ENCODE results near the gene TOX3.

TOX3 gene

GRCh38 chr16:52563767-52564611 is 17.0 kb upstream of the TOX3 start:
- H3K4me3 ChIP-seq (ENCODE audit: low read depth, low read length), result no peak overlapping the region
- no peak overlapping the region for H3K27ac ChIP-seq (ENCODE audit: low read depth, low read length)
- no peak overlapping the region for H3K9ac ChIP-seq (ENCODE audit: low read depth, low read length)

DNA sequence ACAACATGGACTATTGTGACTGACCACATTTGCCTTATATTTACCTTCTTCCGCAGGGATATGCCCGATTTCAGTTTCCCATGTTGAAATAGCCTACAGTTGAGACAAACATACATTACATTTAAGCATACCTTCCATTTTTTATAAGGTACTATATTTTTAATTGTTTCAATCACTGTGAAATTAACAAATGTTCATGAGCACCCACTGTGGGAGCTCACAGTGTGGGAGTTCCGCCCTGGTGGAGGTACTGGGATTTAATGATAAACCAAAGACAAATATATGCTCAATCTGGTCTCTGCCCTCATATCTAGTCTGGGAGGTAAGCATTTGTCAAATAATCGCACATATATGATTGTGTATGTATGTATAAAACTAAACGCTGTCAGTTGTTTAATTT is 15.8 kb upstream of the TOX3 start:
- Histone ChIP-seq H3K27ac (ENCODE audit: low read depth, low read length) (no peak overlapping the region), H3K36me3 (ENCODE audit: control insufficient read depth, insufficient read depth, low read length) (no peaks in the 10 kb centered on the region), H3K9me3 (ENCODE audit: control insufficient read depth, insufficient read depth, low read length) (no peaks in the 10 kb centered on the region), H3K27me3 (ENCODE audit: control insufficient read depth, insufficient read depth, low read length) (no peaks in the 10 kb centered on the region), H3K4me3 (ENCODE audit: low read depth, low read length) (no peak overlapping the region), H3K9ac (ENCODE audit: low read depth, low read length) (no peak overlapping the region), H3K4me1 (ENCODE audit: control insufficient read depth, insufficient read depth, low read length) (peaks cover 20% of the 10 kb centered on the region)

More at GRCh38 chr16:52563767-52564611, 17.0 kb upstream of the TOX3 start:
- H3K4me1 ChIP-seq (ENCODE audit: control insufficient read depth, insufficient read depth, low read length), result peaks cover 20% of the 10 kb centered on the region
- H3K9me3 ChIP-seq (ENCODE audit: control insufficient read depth, insufficient read depth, low read length), result no peaks in the 10 kb centered on the region
- H3K27me3 ChIP-seq (ENCODE audit: control insufficient read depth, insufficient read depth, low read length), result no peaks in the 10 kb centered on the region
- H3K36me3 ChIP-seq (ENCODE audit: control insufficient read depth, insufficient read depth, low read length), result no peaks in the 10 kb centered on the region

DNA sequence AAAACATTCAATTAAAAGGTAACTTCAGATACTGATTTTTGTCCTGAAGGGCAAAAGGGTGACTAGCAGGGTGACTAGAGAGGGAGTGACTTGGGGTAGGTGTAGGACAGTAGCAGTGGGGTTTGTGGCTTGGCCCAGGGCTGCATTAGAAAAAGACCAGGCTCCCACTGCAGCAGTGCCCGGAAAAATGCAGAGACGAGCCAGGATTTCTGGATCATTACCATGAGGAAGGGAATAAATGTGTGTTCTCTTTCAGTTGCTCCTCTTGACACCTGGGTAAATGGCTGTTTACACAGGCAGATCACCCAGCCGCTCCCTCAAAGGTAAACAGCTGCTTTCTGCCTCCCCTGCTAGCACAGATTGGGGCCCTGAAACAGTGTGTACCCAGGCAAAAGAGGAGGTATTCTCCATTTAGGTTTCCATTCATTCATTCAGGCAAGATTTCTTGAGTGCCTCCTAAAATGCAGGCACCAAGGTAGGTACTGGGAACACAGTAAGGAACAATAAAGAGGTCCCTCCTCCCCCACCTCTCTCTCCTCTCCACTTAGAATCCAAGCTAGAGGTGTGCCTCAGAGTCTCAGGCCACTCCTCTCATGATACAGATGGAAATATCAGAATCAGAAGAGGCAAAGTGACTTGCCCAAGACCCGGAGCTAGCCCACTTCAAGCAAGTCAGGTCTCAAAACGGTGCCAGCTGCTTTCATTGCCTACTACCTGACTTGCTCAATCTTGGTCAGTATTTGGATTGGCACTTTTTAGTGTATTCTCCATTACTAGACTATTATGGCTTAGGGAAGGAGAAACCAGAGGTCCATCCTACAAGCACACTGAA is 15.2 kb upstream of the TOX3 start:
- H3K4me1 ChIP-seq (ENCODE audit: control insufficient read depth, insufficient read depth, low read length), result peaks cover 20% of the 10 kb centered on the region
- no peak overlapping the region for H3K27ac ChIP-seq (ENCODE audit: low read depth, low read length)
- H3K27me3 ChIP-seq (ENCODE audit: control insufficient read depth, insufficient read depth, low read length), result no peaks in the 10 kb centered on the region
- no peaks in the 10 kb centered on the region for H3K36me3 ChIP-seq (ENCODE audit: control insufficient read depth, insufficient read depth, low read length)
- no peak overlapping the region for H3K4me3 ChIP-seq (ENCODE audit: low read depth, low read length)
- no peaks in the 10 kb centered on the region for H3K9me3 ChIP-seq (ENCODE audit: control insufficient read depth, insufficient read depth, low read length)
- no peak overlapping the region for H3K9ac ChIP-seq (ENCODE audit: low read depth, low read length)

DNA sequence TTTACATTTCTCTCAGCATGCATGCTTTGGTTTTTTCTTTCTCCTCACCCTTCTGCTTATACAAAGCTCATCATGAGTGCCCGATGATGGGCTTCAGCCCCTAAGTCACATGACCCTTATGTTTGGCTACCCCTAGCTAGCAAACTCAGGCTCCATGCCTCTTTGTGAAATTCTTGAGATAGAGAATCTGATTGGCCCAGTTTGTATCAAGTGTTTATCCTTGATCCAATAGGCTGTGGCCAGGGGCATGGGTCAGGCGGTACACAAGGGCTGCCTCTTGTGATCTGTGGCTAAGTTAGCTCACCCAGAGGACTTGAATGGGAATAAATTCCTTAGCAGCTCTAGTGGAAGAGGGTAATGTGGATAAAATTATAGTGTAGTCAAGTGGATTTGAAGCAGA is 11.5 kb upstream of the TOX3 start:
- no peak overlapping the region for H3K27ac ChIP-seq (ENCODE audit: low read depth, low read length)
- no peaks in the 10 kb centered on the region for H3K36me3 ChIP-seq (ENCODE audit: control insufficient read depth, insufficient read depth, low read length)
- no peak overlapping the region for H3K9ac ChIP-seq (ENCODE audit: low read depth, low read length)
- H3K27me3 ChIP-seq (ENCODE audit: control insufficient read depth, insufficient read depth, low read length), result no peaks in the 10 kb centered on the region
- no peak overlapping the region for H3K4me3 ChIP-seq (ENCODE audit: low read depth, low read length)
- peaks cover 21% of the 10 kb centered on the region for H3K4me1 ChIP-seq (ENCODE audit: control insufficient read depth, insufficient read depth, low read length)
- H3K9me3 ChIP-seq (ENCODE audit: control insufficient read depth, insufficient read depth, low read length), result no peaks in the 10 kb centered on the region

DNA sequence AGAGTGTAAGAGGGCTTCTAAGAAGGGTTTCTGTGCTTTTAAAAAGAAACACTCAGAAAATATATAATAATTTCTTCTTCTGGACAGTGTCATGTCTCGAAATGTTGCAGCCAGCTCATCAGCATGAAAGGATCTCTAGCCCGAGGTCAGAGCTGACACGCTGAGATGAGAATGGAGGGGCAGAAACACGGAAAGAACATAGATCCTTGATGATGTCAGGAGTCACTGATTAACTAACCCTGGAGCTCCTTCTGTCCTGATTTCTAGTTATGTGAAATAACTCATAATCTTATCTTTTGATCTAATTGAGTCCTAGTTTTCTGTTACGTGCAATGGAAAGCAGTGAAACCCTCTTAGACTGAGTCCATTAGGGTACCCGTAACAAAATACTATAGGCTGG is 10.3 kb upstream of the TOX3 start:
- Histone ChIP-seq H3K27ac (ENCODE audit: low read depth, low read length) (no peak overlapping the region), H3K27me3 (ENCODE audit: control insufficient read depth, insufficient read depth, low read length) (no peaks in the 10 kb centered on the region; the same call in 1 of the 2 replicates), H3K9ac (ENCODE audit: low read depth, low read length) (no peak overlapping the region), H3K36me3 (ENCODE audit: control insufficient read depth, insufficient read depth, low read length) (no peaks in the 10 kb centered on the region), H3K9me3 (ENCODE audit: control insufficient read depth, insufficient read depth, low read length) (no peaks in the 10 kb centered on the region), H3K4me3 (ENCODE audit: low read depth, low read length) (no peak overlapping the region), H3K4me1 (ENCODE audit: control insufficient read depth, insufficient read depth, low read length) (peaks cover 29% of the 10 kb centered on the region)

GRCh38 chr16:52556083-52556482 is 9.1 kb upstream of the TOX3 start:
- Histone ChIP-seq H3K27me3 (ENCODE audit: control insufficient read depth, insufficient read depth, low read length) (peaks cover 11% of the 10 kb centered on the region), H3K27ac (ENCODE audit: low read depth, low read length) (no peak overlapping the region), H3K9me3 (ENCODE audit: control insufficient read depth, insufficient read depth, low read length) (no peaks in the 10 kb centered on the region), H3K4me1 (ENCODE audit: control insufficient read depth, insufficient read depth, low read length) (peaks cover 21% of the 10 kb centered on the region), H3K9ac (ENCODE audit: low read depth, low read length) (no peak overlapping the region), H3K4me3 (ENCODE audit: low read depth, low read length) (no peak overlapping the region), H3K36me3 (ENCODE audit: control insufficient read depth, insufficient read depth, low read length) (no peaks in the 10 kb centered on the region)

GRCh38 chr16:52555572-52555971 is 8.6 kb upstream of the TOX3 start:
- Histone ChIP-seq H3K9me3 (ENCODE audit: control insufficient read depth, insufficient read depth, low read length) (no peaks in the 10 kb centered on the region), H3K9ac (ENCODE audit: low read depth, low read length) (no peak overlapping the region), H3K4me1 (ENCODE audit: control insufficient read depth, insufficient read depth, low read length) (peaks cover 21% of the 10 kb centered on the region), H3K27ac (ENCODE audit: low read depth, low read length) (no peak overlapping the region), H3K4me3 (ENCODE audit: low read depth, low read length) (no peak overlapping the region), H3K36me3 (ENCODE audit: control insufficient read depth, insufficient read depth, low read length) (no peaks in the 10 kb centered on the region), H3K27me3 (ENCODE audit: control insufficient read depth, insufficient read depth, low read length) (peaks cover 16% of the 10 kb centered on the region)

DNA sequence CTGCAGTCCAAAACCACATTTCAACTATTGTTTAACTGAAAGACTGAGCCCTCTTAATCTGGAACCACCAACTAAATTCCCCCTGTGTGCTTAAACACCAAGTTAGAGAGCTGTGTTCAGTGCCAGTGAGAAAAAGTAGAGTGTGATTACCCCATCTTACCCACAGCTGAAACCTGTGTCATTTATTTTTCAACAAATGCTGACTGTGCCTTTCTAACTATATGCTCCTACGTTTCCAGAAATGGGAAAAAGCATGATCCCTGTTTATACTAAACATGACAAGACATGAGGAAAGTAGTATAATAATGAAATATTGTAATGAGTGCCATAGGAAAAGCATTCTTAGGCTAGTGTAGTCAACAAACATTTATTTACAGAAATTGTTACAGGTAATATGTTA is 7.4 kb upstream of the TOX3 start:
- peaks cover 27% of the 10 kb centered on the region for H3K4me1 ChIP-seq (ENCODE audit: control insufficient read depth, insufficient read depth, low read length)
- no peak overlapping the region for H3K27ac ChIP-seq (ENCODE audit: low read depth, low read length)
- H3K36me3 ChIP-seq (ENCODE audit: control insufficient read depth, insufficient read depth, low read length), result no peaks in the 10 kb centered on the region
- H3K9me3 ChIP-seq (ENCODE audit: control insufficient read depth, insufficient read depth, low read length), result no peaks in the 10 kb centered on the region
- no peak overlapping the region for H3K4me3 ChIP-seq (ENCODE audit: low read depth, low read length)
- peaks cover 28% of the 10 kb centered on the region for H3K27me3 ChIP-seq (ENCODE audit: control insufficient read depth, insufficient read depth, low read length)
- no peak overlapping the region for H3K9ac ChIP-seq (ENCODE audit: low read depth, low read length)

DNA sequence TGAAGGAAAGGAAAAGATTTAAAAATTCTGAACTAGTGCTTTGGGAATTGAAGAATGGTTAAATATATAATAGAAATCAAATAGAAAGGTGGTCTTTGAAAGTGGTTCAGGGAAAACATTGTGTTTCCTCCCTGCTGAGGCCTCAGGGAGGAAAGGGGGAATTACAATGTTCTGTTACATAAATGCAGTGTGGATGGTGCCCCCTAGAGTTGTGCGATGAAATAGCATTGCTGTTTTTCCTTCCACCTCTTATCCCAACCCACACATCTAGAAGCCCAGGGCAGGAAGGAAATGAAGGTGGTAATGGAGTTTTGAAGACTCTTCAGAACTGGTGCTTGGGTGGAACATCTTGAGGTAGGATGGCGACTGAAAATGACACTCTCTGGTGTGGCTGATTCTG is 6.4 kb upstream of the TOX3 start:
- no peaks in the 10 kb centered on the region for H3K36me3 ChIP-seq (ENCODE audit: control insufficient read depth, insufficient read depth, low read length)
- H3K4me3 ChIP-seq (ENCODE audit: low read depth, low read length), result no peak overlapping the region
- no peak overlapping the region for H3K27ac ChIP-seq (ENCODE audit: low read depth, low read length)
- H3K9ac ChIP-seq (ENCODE audit: low read depth, low read length), result no peak overlapping the region
- H3K9me3 ChIP-seq (ENCODE audit: control insufficient read depth, insufficient read depth, low read length), result no peaks in the 10 kb centered on the region
- peaks cover 31% of the 10 kb centered on the region for H3K27me3 ChIP-seq (ENCODE audit: control insufficient read depth, insufficient read depth, low read length)
- peaks cover 37% of the 10 kb centered on the region for H3K4me1 ChIP-seq (ENCODE audit: control insufficient read depth, insufficient read depth, low read length)

GRCh38 chr16:52552643-52553042 is 5.7 kb upstream of the TOX3 start:
- Histone ChIP-seq H3K27me3 (ENCODE audit: control insufficient read depth, insufficient read depth, low read length) (peaks cover 38% of the 10 kb centered on the region), H3K27ac (ENCODE audit: low read depth, low read length) (no peak overlapping the region), H3K36me3 (ENCODE audit: control insufficient read depth, insufficient read depth, low read length) (no peaks in the 10 kb centered on the region), H3K9ac (ENCODE audit: low read depth, low read length) (no peak overlapping the region), H3K4me3 (ENCODE audit: low read depth, low read length) (no peak overlapping the region), H3K9me3 (ENCODE audit: control insufficient read depth, insufficient read depth, low read length) (no peaks in the 10 kb centered on the region), H3K4me1 (ENCODE audit: control insufficient read depth, insufficient read depth, low read length) (peaks cover 43% of the 10 kb centered on the region)
